C1 segment of cervical spinal cord (tissue), 14 donors: ENCODE data around the gene CHD3.
"Not testable (repeated sequence)": the region's sequence is repeated elsewhere in the genome, so short reads cannot be mapped to it uniquely, and the experiment has no call there.

Experiments used
- DNase-seq, 14 donors: peaks; one replicate each; lab custom pipeline; 2025; lab: John Stamatoyannopoulos, UW

CHD3 gene

GRCh38 chr17:7931709-7932482, 43.3 kb downstream of the CHD3 start, which contains the start of the genes CNTROB and TRAPPC1:
Gene CNTROB (plus strand): TSS chr17:7932206. CDS start chr17:7933080, 874 bp downstream.
Gene TRAPPC1 (minus strand): TSS chr17:7931946. CDS start chr17:7931829, 117 bp downstream.
- peak; percentile 93 to 100 (median 99) for DNase-seq

GRCh38 chr17:7932483-7932891, 43.9 kb downstream of the CHD3 start:
- DNase-seq, result peak in 4 of 14 donors; percentile 21 to 49 (median 36)

DNA sequence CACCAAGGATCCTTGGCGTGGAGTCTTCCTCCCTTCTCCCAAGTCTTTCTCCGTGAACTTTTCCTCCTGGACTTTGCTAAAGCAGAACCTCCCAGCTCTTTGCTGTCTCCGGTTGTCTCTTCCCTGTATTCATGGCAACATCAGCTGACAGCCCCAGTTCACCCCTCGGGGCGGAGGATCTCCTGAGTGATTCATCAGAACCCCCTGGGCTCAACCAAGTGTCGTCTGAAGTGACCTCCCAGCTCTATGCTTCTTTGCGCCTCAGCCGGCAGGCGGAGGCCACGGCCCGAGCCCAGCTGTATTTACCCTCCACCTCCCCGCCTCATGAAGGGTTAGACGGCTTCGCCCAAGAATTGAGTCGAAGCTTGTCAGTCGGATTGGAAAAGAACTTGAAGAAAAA, 44.4 kb downstream of the CHD3 start:
- DNase-seq, result peak in 2 of 14 donors; percentile 13 to 27

GRCh38 chr17:7935859-7936258, 47.3 kb downstream of the CHD3 start:
- no peak for DNase-seq

DNA sequence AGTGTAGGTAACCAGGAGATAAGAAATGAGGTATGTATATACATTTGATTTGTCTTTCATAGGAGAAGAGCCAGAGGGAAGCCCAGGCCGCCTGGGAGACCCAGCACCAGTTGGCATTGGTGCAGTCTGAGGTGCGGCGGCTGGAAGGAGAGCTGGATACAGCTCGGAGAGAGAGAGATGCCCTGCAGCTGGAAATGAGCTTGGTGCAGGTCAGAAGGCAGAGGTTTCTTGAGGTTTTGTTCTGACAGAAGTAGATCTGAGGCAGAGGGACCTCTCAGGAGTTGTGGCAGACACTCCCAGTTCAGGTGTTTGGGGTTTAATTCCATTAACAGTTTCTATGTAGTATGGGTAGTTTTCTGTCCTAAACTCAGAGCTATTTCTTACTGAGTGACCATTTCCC, 51.4 kb downstream of the CHD3 start:
- DNase-seq, result no peak

DNA sequence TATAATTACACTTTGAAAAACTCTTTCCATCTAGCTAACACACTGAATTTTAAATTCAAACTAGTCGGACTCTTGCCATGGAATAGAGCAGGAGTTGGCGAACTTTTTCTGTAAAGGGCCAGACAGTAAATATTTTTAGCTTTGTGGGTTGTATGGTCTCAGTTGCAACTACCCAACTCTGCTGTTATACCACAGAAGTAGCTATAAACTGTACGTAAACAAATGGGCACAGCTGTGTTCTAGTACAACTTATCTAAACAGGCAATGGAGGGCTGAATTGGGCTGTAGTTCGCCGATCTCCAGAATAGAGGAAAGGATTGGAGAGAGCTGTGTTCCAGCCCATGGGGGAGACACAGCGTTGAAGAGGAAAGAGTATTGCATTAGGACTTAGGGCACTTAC, 52.2 kb downstream of the CHD3 start:
- DNase-seq, result no peak

GRCh38 chr17:7943291-7943690, 54.7 kb downstream of the CHD3 start:
- no peak for DNase-seq

GRCh38 chr17:7944326-7944725, 55.7 kb downstream of the CHD3 start:
- DNase-seq, result no peak

GRCh38 chr17:7945651-7946050, 57.1 kb downstream of the CHD3 start:
- DNase-seq, result no peak

GRCh38 chr17:7946441-7946840, 57.9 kb downstream of the CHD3 start:
- DNase-seq, result no peak

DNA sequence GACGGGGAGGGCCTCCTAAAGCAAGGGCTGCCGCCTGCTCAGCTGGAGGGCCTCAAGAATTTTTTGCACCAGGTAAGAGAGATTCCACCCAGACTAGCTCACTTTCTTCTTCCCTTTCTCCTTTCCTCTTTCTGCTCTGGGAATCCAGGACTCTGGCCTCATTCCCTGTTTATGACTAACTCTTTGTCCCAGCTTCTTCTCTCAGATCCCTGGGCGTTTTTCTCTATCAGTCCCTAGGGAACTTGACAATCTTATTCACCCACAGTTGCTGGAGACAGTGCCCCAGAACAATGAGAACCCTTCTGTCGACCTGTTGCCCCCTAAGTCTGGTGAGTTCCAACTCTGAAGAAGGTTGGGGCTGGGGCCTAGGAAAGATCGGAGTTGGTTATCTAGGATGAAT, 59.1 kb downstream of the CHD3 start:
- no peak for DNase-seq

DNA sequence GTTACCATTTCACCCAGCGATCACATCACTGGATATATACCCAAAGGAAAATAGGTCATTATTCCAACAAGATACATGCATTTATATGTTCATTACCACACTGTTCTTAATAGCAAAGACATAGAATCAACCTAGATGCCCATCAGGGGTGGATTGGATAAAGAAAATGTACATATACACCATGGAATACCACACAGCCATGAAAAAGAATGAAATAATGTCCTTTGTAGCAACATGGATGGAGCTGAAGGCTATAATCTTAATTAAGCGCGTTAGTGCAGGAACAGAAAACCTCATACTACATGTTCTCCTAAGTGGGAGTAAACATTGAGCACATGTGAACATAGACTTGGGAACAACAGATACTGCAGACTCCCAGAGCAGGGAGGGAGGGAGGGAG, 62.0 kb downstream of the CHD3 start:
- DNase-seq, result no peak

DNA sequence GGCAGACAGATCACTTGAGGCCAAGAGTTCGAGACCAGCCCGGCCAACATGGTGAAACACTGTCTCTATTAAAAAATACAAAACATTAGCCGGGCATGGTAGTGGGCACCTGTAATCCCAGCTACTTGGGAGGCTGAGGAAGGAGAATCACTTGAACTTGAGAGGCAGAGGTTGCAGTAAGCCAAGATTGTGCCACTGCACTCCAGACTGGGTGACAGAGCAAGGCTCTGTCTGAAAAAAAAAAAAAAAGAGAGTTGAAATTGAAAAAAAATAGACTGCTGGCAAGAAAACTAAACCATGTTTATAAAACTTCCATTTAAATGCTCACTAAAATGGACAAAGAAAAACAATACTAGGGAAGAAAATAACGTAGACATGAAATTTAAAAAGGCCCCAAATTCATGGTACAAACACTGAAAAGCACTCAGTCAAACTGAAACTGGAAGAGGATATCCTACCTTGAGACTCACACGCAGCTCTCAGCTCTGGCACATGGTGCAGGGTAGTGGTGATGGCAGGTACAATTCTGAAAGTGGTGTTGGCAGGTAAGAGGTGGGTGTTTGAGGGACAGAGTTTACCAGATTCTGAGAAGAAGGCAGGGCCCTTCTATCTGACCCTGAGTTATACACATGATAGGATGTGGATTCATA, 62.7 kb downstream of the CHD3 start:
- DNase-seq, result no peak

DNA sequence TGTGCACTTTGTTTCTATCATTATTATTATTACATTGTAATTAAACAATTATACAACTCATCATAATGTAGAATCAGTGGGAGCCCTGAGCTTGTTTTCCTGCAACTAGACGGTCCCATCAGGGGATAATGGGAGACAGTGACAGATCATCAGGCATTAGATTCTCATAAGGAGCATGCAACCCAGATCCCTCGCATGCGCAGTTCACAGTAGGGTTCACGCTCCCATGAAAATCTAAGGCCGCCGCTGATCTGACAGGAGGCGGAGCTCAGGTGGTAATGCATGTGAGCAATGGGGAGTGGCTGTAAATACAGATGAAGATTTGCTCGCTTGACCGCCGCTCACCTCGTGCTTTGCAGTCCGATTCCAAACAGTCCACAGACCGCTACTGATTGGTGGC, 64.7 kb downstream of the CHD3 start:
- DNase-seq, result not testable (repeated sequence)

DNA sequence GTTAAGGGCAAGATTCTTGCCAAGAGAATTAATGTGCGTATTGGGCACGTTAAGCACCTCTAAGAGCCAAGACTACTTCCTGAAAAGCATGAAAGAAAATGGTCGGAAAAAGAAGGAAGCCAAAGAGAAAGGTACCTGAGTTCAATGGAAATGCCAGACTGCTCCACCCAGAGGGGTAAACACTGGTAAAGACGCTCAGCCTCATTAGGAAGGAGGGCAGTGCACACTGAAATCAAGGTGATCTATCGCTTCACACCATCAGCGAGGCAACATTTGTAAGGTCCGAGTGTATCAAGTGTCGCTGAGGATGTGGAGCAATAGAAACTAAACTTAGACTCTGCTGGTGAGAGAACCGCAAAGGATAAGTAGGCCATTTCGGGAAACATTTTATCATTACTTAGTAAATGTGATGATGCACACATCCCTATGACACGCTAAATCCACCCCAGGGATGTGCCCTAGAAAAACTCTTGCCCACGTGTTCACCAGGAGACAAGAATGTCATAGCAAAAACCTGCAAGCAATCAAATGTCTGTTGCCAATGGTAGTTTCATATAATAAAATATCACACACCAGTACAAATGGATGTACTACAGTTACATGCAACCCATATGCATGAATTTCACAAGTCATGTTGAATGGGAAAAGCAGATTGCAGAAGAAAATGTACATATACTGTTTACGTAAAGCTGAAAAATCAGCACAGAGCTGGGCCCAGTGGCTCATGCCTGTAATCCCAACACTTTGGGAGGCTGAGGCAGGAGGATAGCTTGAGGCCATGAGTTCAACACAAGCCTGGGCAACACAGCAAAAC, 67.0 kb downstream of the CHD3 start:
- DNase-seq, result no peak

- DNase-seq, result no peak
Observed at GRCh38 chr17:7956228-7956965, 67.8 kb downstream of the CHD3 start.

DNA sequence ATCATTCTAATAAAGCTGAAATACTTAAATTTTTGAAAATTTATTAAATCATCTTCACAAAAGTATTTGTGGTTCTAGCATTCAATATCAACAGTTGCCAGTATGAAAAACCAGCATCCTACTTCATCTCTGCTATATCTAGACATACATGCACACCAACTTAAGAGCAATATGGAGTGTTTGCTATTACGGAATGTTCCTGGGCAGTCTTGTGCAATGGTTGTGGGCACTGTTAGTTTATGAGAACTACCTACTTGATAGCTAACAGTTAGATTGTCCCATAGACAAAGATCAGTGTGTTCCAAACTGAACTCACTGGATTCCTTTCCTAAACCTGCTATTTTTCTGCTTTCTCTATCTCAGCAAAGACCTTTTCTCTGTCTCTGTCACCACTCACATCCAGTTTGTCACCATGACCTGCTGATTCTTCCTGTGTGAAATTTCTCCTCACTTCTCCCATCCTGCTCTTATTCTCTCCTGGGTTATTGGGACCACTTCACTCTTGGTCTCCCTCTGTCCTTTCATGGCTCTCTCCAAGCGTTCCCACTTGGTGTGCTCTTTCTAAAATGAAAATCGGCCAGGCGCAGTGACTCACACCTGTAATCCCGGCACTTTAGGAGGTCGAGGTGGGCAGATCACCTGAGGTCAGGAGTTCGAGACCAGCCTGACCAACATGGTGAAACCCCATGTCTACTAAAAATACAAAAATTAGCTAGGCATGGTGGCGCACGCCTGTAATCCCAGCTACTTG, 71.1 kb downstream of the CHD3 start:
- DNase-seq, result no peak

GRCh38 chr17:7961421-7961820, 72.8 kb downstream of the CHD3 start:
- DNase-seq, result no peak
